PC-9 (cell line): Measurements from ENCODE around the gene CPSF4. TPM values are rescaled to one million over a fixed set of nuclear protein-coding genes. Genes with fewer than 3 reads are reported as not detected.

Source experiments
- BruUV-seq: library from RNA; stranded (reverse); fragments of 400-500 nt; replicated peaks from 2 replicates; lab custom pipeline; 2021; lab: Mats Ljungman, UMichigan
- CTCF ChIA-PET: fragments of 300-600 bp; sonication (Branson Sonifier 250); formaldehyde crosslinking; loops from one replicate; lab custom pipeline; 2022; ENCODE audit warnings: antibody characterized with exemption; lab: Charles Lee
- POLR2A ChIA-PET: fragments of 300-600 bp; sonication (Branson Sonifier 250); formaldehyde crosslinking; loops from one replicate; lab custom pipeline; 2022; ENCODE audit warnings: antibody characterized with exemption; ENCODE audit not compliant: unreplicated experiment; lab: Charles Lee
- DNase-seq, 2 experiments: peaks; one replicate each; pipeline versions ENCODE4 v3.0.0 to v3.0.0-alpha.2; 2015 to 2022; ENCODE audit warnings: mixed read lengths in 1 of 2
- H2AFZ ChIP-seq: fragments of 200-600 bp; sonication (generic); 2 replicates; pipeline ENCODE4 v1.8.1; 2017; ENCODE audit warnings: antibody characterized with exemption
- H3F3A ChIP-seq: fragments of 200-600 bp; sonication (generic); 2 replicates; pipeline ENCODE4 v1.8.1; 2017; ENCODE audit warnings: antibody characterized with exemption, mild to moderate bottlenecking, low read depth; ENCODE audit not compliant: insufficient read depth
- H3K27ac ChIP-seq: fragments of 200-600 bp; sonication (generic); 2 replicates; pipeline ENCODE4 v1.6.1; 2016; ENCODE audit warnings: mixed run types
- H3K27me3 ChIP-seq: fragments of 200-600 bp; sonication (generic); 2 replicates; pipeline ENCODE4 v1.6.1; 2016; ENCODE audit warnings: low read depth, mixed run types; ENCODE audit not compliant: insufficient read depth
- H3K36me3 ChIP-seq: fragments of 200-600 bp; sonication (generic); 2 replicates; pipeline ENCODE4 v1.6.1; 2016; ENCODE audit warnings: low read depth, mixed run types
- H3K4me1 ChIP-seq: fragments of 200-600 bp; sonication (generic); replicated peaks from 2 replicates; pipeline ENCODE4 v1.6.1; 2016; ENCODE audit warnings: mixed run types; ENCODE audit not compliant: insufficient read depth
- H3K4me2 ChIP-seq: fragments of 200-600 bp; sonication (generic); 2 replicates; pipeline ENCODE4 v1.6.1; 2017; ENCODE audit warnings: mixed run types
- H3K4me3 ChIP-seq: fragments of 200-600 bp; sonication (generic); 2 replicates; pipeline ENCODE4 v1.6.1; 2016; ENCODE audit warnings: mixed run types
- H3K79me2 ChIP-seq: fragments of 200-600 bp; sonication (generic); 2 replicates; pipeline ENCODE4 v1.6.1; 2017; ENCODE audit warnings: low read depth, mixed run types
- H3K9me2 ChIP-seq: fragments of 200-600 bp; sonication (generic); 2 replicates; pipeline ENCODE4 v1.8.1; 2017; ENCODE audit warnings: mild to moderate bottlenecking; ENCODE audit not compliant: insufficient read depth
- H3K9me3 ChIP-seq: fragments of 200-600 bp; sonication (generic); 2 replicates; pipeline ENCODE4 v1.8.1; 2016; ENCODE audit warnings: low read depth; ENCODE audit not compliant: insufficient read depth
- H4K20me1 ChIP-seq: fragments of 200-600 bp; sonication (generic); 2 replicates; pipeline ENCODE4 v1.8.1; 2017; ENCODE audit not compliant: insufficient read depth
- CTCF ChIP-seq: fragments of 200-600 bp; sonication (generic); conservative IDR thresholded peaks from 2 replicates; pipeline ENCODE4 v1.6.1; 2017; ENCODE audit warnings: mixed run types, antibody characterized with exemption, mild to moderate bottlenecking, moderate library complexity
- EZH2 ChIP-seq: fragments of 200-600 bp; sonication (generic); IDR thresholded peaks from 2 replicates; pipeline ENCODE4 v1.8.0; 2017; ENCODE audit warnings: antibody characterized with exemption, low read depth
- intact Hi-C: fragments of 100-400 bp; cut with micrococcal nuclease; formaldehyde crosslinking; loops from one replicate; pipeline ENCODE4 v1.10.0; 2022; ENCODE audit not compliant: unreplicated experiment
- total RNA-seq: library from RNA; stranded (reverse); gene quantifications from 2 replicates; pipeline ENCODE4 v1.2.3, GENCODE V29; 2021

Gene CPSF4
- total RNA-seq, 1 experiment from 2014 or later, result 69.0 TPM

DNA sequence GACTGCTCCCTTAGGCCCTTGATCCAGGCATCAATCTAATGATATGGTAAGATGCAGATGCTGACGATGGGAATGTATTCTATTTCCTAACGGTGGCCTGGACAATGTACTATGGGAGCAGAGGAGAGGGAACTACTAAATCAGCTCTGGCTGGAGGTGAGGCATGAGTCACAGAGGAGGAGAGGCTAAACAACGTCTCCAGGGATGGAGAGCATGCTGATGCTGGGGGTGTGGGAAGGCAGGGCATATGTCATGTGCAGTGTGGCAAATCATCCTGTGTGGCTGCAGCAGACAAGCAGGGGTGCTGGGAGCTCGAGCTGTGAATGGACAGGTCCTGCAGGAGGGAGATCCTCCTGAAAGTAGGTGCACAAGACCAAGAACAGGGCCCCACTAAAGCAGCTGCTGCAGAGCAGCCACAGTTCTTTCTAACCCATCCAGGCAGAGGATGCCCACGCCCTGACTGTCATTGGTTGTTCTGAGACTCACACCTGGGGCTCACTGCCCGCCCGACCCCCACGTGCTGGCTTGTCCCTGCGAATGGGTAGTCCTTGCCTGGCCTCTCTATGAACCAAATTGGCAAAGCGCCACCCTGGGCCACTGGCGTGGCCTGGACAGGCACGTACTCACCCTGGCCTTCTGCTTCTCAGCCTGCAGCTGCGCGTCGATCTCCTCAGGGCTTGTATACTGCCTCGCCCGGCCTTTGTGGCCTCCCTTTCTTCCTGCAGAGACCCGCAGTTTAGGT is 34.3 kb upstream of the CPSF4 start:
- Histone ChIP-seq H2AFZ (no peak overlapping the region), H3K4me2 (no peak overlapping the region), H3F3A (peaks cover 26% of the 10 kb centered on the region), H4K20me1 (peaks cover 54% of the 10 kb centered on the region), H3K36me3 (peaks cover 14% of the 10 kb centered on the region), H3K27ac (no peak overlapping the region), H3K27me3 (no peaks in the 10 kb centered on the region), H3K9me2 (no peaks in the 10 kb centered on the region), H3K9me3 (no peaks in the 10 kb centered on the region), H3K4me1 (peaks cover 13% of the 10 kb centered on the region), H3K4me3 (no peak overlapping the region), H3K79me2 (peaks cover 54% of the 10 kb centered on the region)
- ChIA-PET CTCF (no interaction called here), POLR2A (no interaction called here)
- no peak for DNase-seq
- no TSS peak for BruUV-seq
- TF ChIP-seq EZH2 (no peak), CTCF (no peak)
- intact Hi-C loops, result no loop called here

- H3K4me2 ChIP-seq, result no peak overlapping the region
- no peak overlapping the region for H3K27ac ChIP-seq
- no peak overlapping the region for H3K4me3 ChIP-seq
- H3K9me2 ChIP-seq, result no peaks in the 10 kb centered on the region
- peaks cover 15% of the 10 kb centered on the region for H3K4me1 ChIP-seq
- TF ChIP-seq EZH2 (no peak), CTCF (no peak)
- BruUV-seq, result no TSS peak
- POLR2A ChIA-PET, result no interaction called here
- no peaks in the 10 kb centered on the region for H3K9me3 ChIP-seq
- intact Hi-C loops, result no loop called here
- peaks cover 57% of the 10 kb centered on the region for H4K20me1 ChIP-seq
- peaks cover 60% of the 10 kb centered on the region for H3K79me2 ChIP-seq
- H3F3A ChIP-seq, result peaks cover 23% of the 10 kb centered on the region
- H3K36me3 ChIP-seq, result peaks cover 10% of the 10 kb centered on the region
- DNase-seq, result no peak
- H2AFZ ChIP-seq, result no peak overlapping the region
- CTCF ChIA-PET, result no interaction called here
- H3K27me3 ChIP-seq, result no peaks in the 10 kb centered on the region
Observed at GRCh38 chr7:99404977-99405320, 33.8 kb upstream of the CPSF4 start.

DNA sequence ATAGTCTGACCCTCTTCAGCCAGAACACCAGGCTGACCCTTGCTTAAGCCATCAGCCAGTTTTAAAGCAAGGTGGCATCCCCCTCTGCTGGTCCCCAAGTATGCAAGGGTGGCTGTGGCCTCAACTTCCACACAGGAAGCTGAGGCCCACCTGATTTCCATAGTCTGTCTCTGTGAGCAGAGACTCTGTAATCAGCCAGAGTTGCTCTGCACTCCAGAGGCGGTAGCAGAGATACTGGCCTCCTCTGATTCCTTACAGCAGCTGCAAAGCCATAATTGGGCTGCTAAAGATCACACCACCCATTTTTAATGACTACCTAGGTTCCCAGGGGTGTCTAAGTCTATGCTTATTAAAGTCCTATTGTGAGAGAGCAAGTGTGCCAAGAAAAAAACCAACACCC is 32.2 kb upstream of the CPSF4 start:
- H3K9me3 ChIP-seq, result no peaks in the 10 kb centered on the region
- peaks cover 24% of the 10 kb centered on the region for H3K36me3 ChIP-seq
- H3K79me2 ChIP-seq, result peaks cover 75% of the 10 kb centered on the region
- TF ChIP-seq CTCF (no peak), EZH2 (no peak)
- intact Hi-C loops, result no loop called here
- DNase-seq, result no peak
- ChIA-PET CTCF (no interaction called here), POLR2A (no interaction called here)
- H3K4me3 ChIP-seq, result peak overlapping the region; percentile 99
- peaks cover 57% of the 10 kb centered on the region for H4K20me1 ChIP-seq
- no peak overlapping the region for H2AFZ ChIP-seq
- H3K27ac ChIP-seq, result no peak overlapping the region
- no peaks in the 10 kb centered on the region for H3K27me3 ChIP-seq
- H3K4me1 ChIP-seq, result peaks cover 25% of the 10 kb centered on the region
- no peaks in the 10 kb centered on the region for H3K9me2 ChIP-seq
- no TSS peak for BruUV-seq
- peaks cover 19% of the 10 kb centered on the region for H3F3A ChIP-seq
- H3K4me2 ChIP-seq, result peak overlapping the region; percentile 98
